ENCODE results near the gene ITPK1. TPM values are rescaled to one million over a fixed set of nuclear protein-coding genes. Genes with fewer than 3 reads are reported as not detected.

The ITPK1 gene
- polyA plus RNA-seq, 6 donors from 2014 or later, result 8.5 to 20.1 (median 16.2) TPM

GRCh38 chr14:93092606-93093556 lies 22.8 kb downstream of the ITPK1 start:
- Mint-ChIP-seq H3K4me3 (no peak overlapping the region), H3K27ac (peak overlapping the region in 2 of 6 donors; percentile 74 to 86), H3K4me1 (peaks cover 29 to 44% (median 38%) of the 10 kb centered on the region in 3 donors), H3K27me3 (no peaks in the 10 kb centered on the region), H3K9me3 (peaks cover 0 to 3% (median 0%) of the 10 kb centered on the region in 7 donors), H3K36me3 (no peaks in the 10 kb centered on the region)
- DNase-seq (no peak), ATAC-seq (ENCODE audit: low read depth in 2 of 2) (no peak)

GRCh38 chr14:93091666-93092065 lies 24.1 kb downstream of the ITPK1 start:
- Mint-ChIP-seq H3K27ac (peak overlapping the region in 1 of 6 donors; percentile 38), H3K4me3 (no peak overlapping the region), H3K9me3 (peaks cover 0 to 3% (median 0%) of the 10 kb centered on the region in 7 donors), H3K4me1 (peaks cover 31 to 44% (median 38%) of the 10 kb centered on the region in 3 donors), H3K36me3 (no peaks in the 10 kb centered on the region), H3K27me3 (no peaks in the 10 kb centered on the region)
- no peak for DNase-seq
- ATAC-seq (ENCODE audit: low read depth in 2 of 2), result no peak

GRCh38 chr14:93090826-93091555 lies 24.7 kb downstream of the ITPK1 start:
- H3K36me3 Mint-ChIP-seq, result no peaks in the 10 kb centered on the region

GRCh38 chr14:93089521-93090269 lies 26.0 kb downstream of the ITPK1 start:
- no peak for DNase-seq
- H3K27ac Mint-ChIP-seq, result peak overlapping the region in 2 of 6 donors; percentile 44 to 76
- no peaks in the 10 kb centered on the region for H3K36me3 Mint-ChIP-seq
- no peak overlapping the region for H3K4me3 Mint-ChIP-seq
- peaks cover 29 to 39% (median 30%) of the 10 kb centered on the region in 3 donors for H3K4me1 Mint-ChIP-seq
- H3K27me3 Mint-ChIP-seq, result no peaks in the 10 kb centered on the region
- no peak for ATAC-seq (ENCODE audit: low read depth in 2 of 2)
- no peaks in the 10 kb centered on the region for H3K9me3 Mint-ChIP-seq

More at GRCh38 chr14:93090826-93091555, 24.7 kb downstream of the ITPK1 start:
- DNase-seq, result no peak
- Mint-ChIP-seq H3K9me3 (peaks cover 0 to under 1% (median 0%) of the 10 kb centered on the region in 7 donors), H3K27me3 (no peaks in the 10 kb centered on the region), H3K4me3 (peak overlapping the region in 1 of 8 donors; percentile 37), H3K27ac (peak overlapping the region in 2 of 6 donors; percentile 39 to 54), H3K4me1 (peaks cover 31 to 44% (median 35%) of the 10 kb centered on the region in 3 donors)
- no peak for ATAC-seq (ENCODE audit: low read depth in 2 of 2)

- H3K9me3 Mint-ChIP-seq, result no peaks in the 10 kb centered on the region
- peak overlapping the region in 3 of 6 donors; percentile 19 to 84 (median 47) for H3K27ac Mint-ChIP-seq
- H3K4me1 Mint-ChIP-seq, result peaks cover 35 to 39% (median 38%) of the 10 kb centered on the region in 3 donors
- DNase-seq (no peak), ATAC-seq (ENCODE audit: low read depth in 2 of 2) (no peak)
- H3K4me3 Mint-ChIP-seq, result no peak overlapping the region
- no peaks in the 10 kb centered on the region for H3K36me3 Mint-ChIP-seq
- no peaks in the 10 kb centered on the region for H3K27me3 Mint-ChIP-seq
Measured at GRCh38 chr14:93086441-93087055, 29.2 kb downstream of the ITPK1 start.

- Mint-ChIP-seq H3K36me3 (no peaks in the 10 kb centered on the region), H3K27ac (peak overlapping the region in 1 of 6 donors; percentile 84), H3K27me3 (no peaks in the 10 kb centered on the region), H3K4me3 (peak overlapping the region in 1 of 8 donors; percentile 29), H3K4me1 (peaks cover 33 to 38% (median 38%) of the 10 kb centered on the region in 3 donors), H3K9me3 (no peaks in the 10 kb centered on the region)
- no peak for ATAC-seq (ENCODE audit: low read depth in 2 of 2)
- no peak for DNase-seq
Measured at GRCh38 chr14:93085911-93086310, 29.8 kb downstream of the ITPK1 start.

- Mint-ChIP-seq H3K9me3 (no peaks in the 10 kb centered on the region), H3K4me3 (no peak overlapping the region), H3K36me3 (no peaks in the 10 kb centered on the region), H3K27ac (no peak overlapping the region), H3K4me1 (peaks cover 27 to 33% (median 33%) of the 10 kb centered on the region in 3 donors), H3K27me3 (no peaks in the 10 kb centered on the region)
- DNase-seq (no peak), ATAC-seq (ENCODE audit: low read depth in 2 of 2) (no peak)
Measured at GRCh38 chr14:93084866-93085857, 30.6 kb downstream of the ITPK1 start.

- DNase-seq (no peak), ATAC-seq (ENCODE audit: low read depth in 2 of 2) (no peak)
- H3K9me3 Mint-ChIP-seq, result no peaks in the 10 kb centered on the region
- H3K4me3 Mint-ChIP-seq, result no peak overlapping the region
- H3K27me3 Mint-ChIP-seq, result no peaks in the 10 kb centered on the region
- H3K4me1 Mint-ChIP-seq, result peaks cover 25 to 34% (median 30%) of the 10 kb centered on the region in 3 donors
- no peaks in the 10 kb centered on the region for H3K36me3 Mint-ChIP-seq
- H3K27ac Mint-ChIP-seq, result peak overlapping the region in 2 of 6 donors; percentile 39 to 44
Measured at GRCh38 chr14:93084402-93084801, 31.3 kb downstream of the ITPK1 start.

GRCh38 chr14:93083917-93084316 lies 31.8 kb downstream of the ITPK1 start:
- Mint-ChIP-seq H3K9me3 (no peaks in the 10 kb centered on the region), H3K4me1 (peaks cover 30 to 38% (median 31%) of the 10 kb centered on the region in 3 donors), H3K27ac (peak overlapping the region in 2 of 6 donors; percentile 39 to 88), H3K36me3 (no peaks in the 10 kb centered on the region), H3K4me3 (no peak overlapping the region), H3K27me3 (no peaks in the 10 kb centered on the region)
- DNase-seq (no peak), ATAC-seq (ENCODE audit: low read depth in 2 of 2) (no peak)

GRCh38 chr14:93082576-93083001 lies 33.1 kb downstream of the ITPK1 start:
- peak overlapping the region in 4 of 6 donors; percentile 24 to 74 (median 58) for H3K27ac Mint-ChIP-seq
- H3K4me1 Mint-ChIP-seq, result peaks cover 32 to 42% (median 33%) of the 10 kb centered on the region in 3 donors
- DNase-seq, result no peak
- no peaks in the 10 kb centered on the region for H3K36me3 Mint-ChIP-seq
- H3K4me3 Mint-ChIP-seq, result no peak overlapping the region
- H3K9me3 Mint-ChIP-seq, result no peaks in the 10 kb centered on the region
- no peaks in the 10 kb centered on the region for H3K27me3 Mint-ChIP-seq
- no peak for ATAC-seq (ENCODE audit: low read depth in 2 of 2)

- H3K4me1 Mint-ChIP-seq, result peaks cover 32 to 44% (median 35%) of the 10 kb centered on the region in 3 donors
Measured at GRCh38 chr14:93081876-93082570, 33.7 kb downstream of the ITPK1 start.

More at GRCh38 chr14:93081876-93082570, 33.7 kb downstream of the ITPK1 start:
- DNase-seq, result no peak
- Mint-ChIP-seq H3K4me3 (peak overlapping the region in 1 of 8 donors; percentile 42), H3K27me3 (no peaks in the 10 kb centered on the region), H3K36me3 (no peaks in the 10 kb centered on the region), H3K9me3 (no peaks in the 10 kb centered on the region), H3K27ac (peak overlapping the region in 5 of 6 donors; percentile 24 to 74 (median 53))
- ATAC-seq (ENCODE audit: low read depth in 2 of 2), result no peak

Measured in naive B cell (primary cell).